ENCODE measurements around the gene NID2. TPM values are rescaled to one million over a fixed set of nuclear protein-coding genes. Genes with fewer than 3 reads are reported as not detected.
A peak's percentile ranks its signal among the peaks of the same experiment; 100 is the strongest.

The NID2 gene
- total and polyA plus RNA-seq, 7 experiments from 2014 or later, result 0.35 to 0.94 (median 0.42) TPM; not detected in 4

- ATAC-seq (no peak), DNase-seq (no peak)
- Histone ChIP-seq H3K9me3 (ENCODE audit: control insufficient read depth in 2 of 3, low read length in 3 of 3) (no peaks in the 10 kb centered on the region), H3K4me1 (ENCODE audit: control insufficient read depth in 2 of 2, insufficient read depth in 2 of 2, low read length in 2 of 2) (no peaks in the 10 kb centered on the region), H3K27ac (ENCODE audit: low read depth, low read length) (no peak overlapping the region), H3K4me3 (ENCODE audit: low read length) (no peak overlapping the region), H3K36me3 (ENCODE audit: control insufficient read depth in 2 of 3, insufficient read depth in 3 of 3, low read length in 3 of 3) (no peaks in the 10 kb centered on the region), H3K27me3 (ENCODE audit: control insufficient read depth in 2 of 2, insufficient read depth in 2 of 2, low read length in 2 of 2) (no peaks in the 10 kb centered on the region)
- Mint-ChIP-seq H3K36me3 (peaks cover 0 to 4% (median 0%) of the 10 kb centered on the region in 5 donors), H3K4me3 (no peak overlapping the region), H3K27ac (peak overlapping the region in 1 of 9 donors; percentile 32), H3K27me3 (peaks cover 4 to 16% (median 10%) of the 10 kb centered on the region in 5 donors), H3K4me1 (peaks cover 0 to 2% (median 0%) of the 10 kb centered on the region in 7 donors), H3K9me3 (peaks cover 0 to 5% (median 0%) of the 10 kb centered on the region in 11 donors)
- intact Hi-C loops (cut with micrococcal nuclease), result no loop called here
- ChIA-PET CTCF (no interaction called here), POLR2A (no interaction called here)
These were observed 37.1 kb downstream of the NID2 start for GRCh38 chr14:52031781-52032180.

GRCh38 chr14:52029881-52030280 lies 39.0 kb downstream of the NID2 start:
- Mint-ChIP-seq H3K4me3 (no peak overlapping the region), H3K9me3 (peaks cover 0 to 2% (median 0%) of the 10 kb centered on the region in 11 donors), H3K4me1 (peaks cover 0 to 2% (median 0%) of the 10 kb centered on the region in 7 donors), H3K36me3 (no peaks in the 10 kb centered on the region), H3K27ac (no peak overlapping the region), H3K27me3 (peaks cover 0 to 12% (median 8%) of the 10 kb centered on the region in 5 donors)
- intact Hi-C loops (cut with micrococcal nuclease), result no loop called here
- DNase-seq (no peak), ATAC-seq (no peak)
- Histone ChIP-seq H3K27ac (ENCODE audit: low read depth, low read length) (no peak overlapping the region), H3K4me3 (ENCODE audit: low read length) (no peak overlapping the region), H3K36me3 (ENCODE audit: control insufficient read depth in 2 of 3, insufficient read depth in 3 of 3, low read length in 3 of 3) (no peaks in the 10 kb centered on the region), H3K9me3 (ENCODE audit: control insufficient read depth in 2 of 3, low read length in 3 of 3) (no peaks in the 10 kb centered on the region), H3K4me1 (ENCODE audit: control insufficient read depth in 2 of 2, insufficient read depth in 2 of 2, low read length in 2 of 2) (no peaks in the 10 kb centered on the region), H3K27me3 (ENCODE audit: control insufficient read depth in 2 of 2, insufficient read depth in 2 of 2, low read length in 2 of 2) (no peaks in the 10 kb centered on the region)
- POLR2A ChIA-PET, result no interaction called here
- CTCF ChIA-PET, result no interaction called here

- H3K4me1 ChIP-seq (ENCODE audit: control insufficient read depth in 2 of 2, insufficient read depth in 2 of 2, low read length in 2 of 2), result peaks cover 0 to under 1% of the 10 kb centered on the region in 2 donors
- no peaks in the 10 kb centered on the region for H3K36me3 ChIP-seq (ENCODE audit: control insufficient read depth in 2 of 3, insufficient read depth in 3 of 3, low read length in 3 of 3)
- Mint-ChIP-seq H3K4me1 (peaks cover 0 to 17% (median 5%) of the 10 kb centered on the region in 7 donors), H3K27ac (no peak overlapping the region), H3K9me3 (peaks cover 0 to 18% (median 0%) of the 10 kb centered on the region in 11 donors), H3K27me3 (peaks cover 0 to 6% (median 0%) of the 10 kb centered on the region in 5 donors), H3K4me3 (no peak overlapping the region), H3K36me3 (peaks cover 0 to 13% (median 0%) of the 10 kb centered on the region in 5 donors)
- ATAC-seq, result no peak
- H3K4me3 ChIP-seq (ENCODE audit: low read length), result no peak overlapping the region
- H3K9me3 ChIP-seq (ENCODE audit: control insufficient read depth in 2 of 3, low read length in 3 of 3), result no peaks in the 10 kb centered on the region
- H3K27me3 ChIP-seq (ENCODE audit: control insufficient read depth in 2 of 2, insufficient read depth in 2 of 2, low read length in 2 of 2), result no peaks in the 10 kb centered on the region
- POLR2A ChIA-PET, result no interaction called here
- DNase-seq, result no peak
- intact Hi-C loops (cut with micrococcal nuclease), result no loop called here
- H3K27ac ChIP-seq (ENCODE audit: low read depth, low read length), result no peak overlapping the region
- CTCF ChIA-PET, result no interaction called here
These were observed 42.0 kb downstream of the NID2 start for GRCh38 chr14:52026901-52027300.

- DNase-seq (no peak), ATAC-seq (no peak)
- CTCF ChIA-PET, result no interaction called here
- no peak overlapping the region for H3K27ac Mint-ChIP-seq
- intact Hi-C loops (cut with micrococcal nuclease), result no loop called here
- Histone ChIP-seq H3K27ac (ENCODE audit: low read depth, low read length) (no peak overlapping the region), H3K36me3 (ENCODE audit: control insufficient read depth in 2 of 3, insufficient read depth in 3 of 3, low read length in 3 of 3) (no peaks in the 10 kb centered on the region), H3K9me3 (ENCODE audit: control insufficient read depth in 2 of 3, low read length in 3 of 3) (no peaks in the 10 kb centered on the region), H3K4me3 (ENCODE audit: low read length) (no peak overlapping the region), H3K4me1 (ENCODE audit: control insufficient read depth in 2 of 2, insufficient read depth in 2 of 2, low read length in 2 of 2) (peaks cover 0 to 8% of the 10 kb centered on the region in 2 donors), H3K27me3 (ENCODE audit: control insufficient read depth in 2 of 2, insufficient read depth in 2 of 2, low read length in 2 of 2) (no peaks in the 10 kb centered on the region)
- peaks cover 0 to 25% (median 12%) of the 10 kb centered on the region in 7 donors for H3K4me1 Mint-ChIP-seq
- H3K36me3 Mint-ChIP-seq, result peaks cover 0 to 13% (median 0%) of the 10 kb centered on the region in 5 donors
- H3K27me3 Mint-ChIP-seq, result peaks cover 0 to 6% (median 0%) of the 10 kb centered on the region in 5 donors
- POLR2A ChIA-PET, result interaction anchor here (0.8 kb wide), 1 partner anchor 31 kb away, joined by 4 read pairs; no protein-coding TSS in a partner anchor
- H3K4me3 Mint-ChIP-seq, result no peak overlapping the region
- H3K9me3 Mint-ChIP-seq, result peaks cover 0 to 18% (median 0%) of the 10 kb centered on the region in 11 donors
These were observed 42.7 kb downstream of the NID2 start for GRCh38 chr14:52026017-52026660.

GRCh38 chr14:52025310-52025709 lies 43.5 kb downstream of the NID2 start:
- H3K4me1 Mint-ChIP-seq, result peaks cover 2 to 33% (median 20%) of the 10 kb centered on the region in 7 donors
- CTCF ChIA-PET, result no interaction called here
- intact Hi-C loops (cut with micrococcal nuclease), result no loop called here

GRCh38 chr14:52023518-52023917 lies 45.3 kb downstream of the NID2 start:
- H3K9me3 Mint-ChIP-seq, result peaks cover 0 to 18% (median 0%) of the 10 kb centered on the region in 11 donors
- Histone ChIP-seq H3K4me3 (ENCODE audit: low read length) (no peak overlapping the region), H3K27me3 (ENCODE audit: control insufficient read depth in 2 of 2, insufficient read depth in 2 of 2, low read length in 2 of 2) (no peaks in the 10 kb centered on the region), H3K36me3 (ENCODE audit: control insufficient read depth in 2 of 3, insufficient read depth in 3 of 3, low read length in 3 of 3) (no peaks in the 10 kb centered on the region), H3K27ac (ENCODE audit: low read depth, low read length) (no peak overlapping the region), H3K9me3 (ENCODE audit: control insufficient read depth in 2 of 3, low read length in 3 of 3) (no peaks in the 10 kb centered on the region), H3K4me1 (ENCODE audit: control insufficient read depth in 2 of 2, insufficient read depth in 2 of 2, low read length in 2 of 2) (peaks cover 4 to 14% of the 10 kb centered on the region in 2 donors)
- POLR2A ChIA-PET, result no interaction called here
- ATAC-seq (no peak), DNase-seq (no peak)
- H3K36me3 Mint-ChIP-seq, result peaks cover 0 to 13% (median 0%) of the 10 kb centered on the region in 5 donors
- H3K27me3 Mint-ChIP-seq, result peaks cover 0 to 3% (median 0%) of the 10 kb centered on the region in 5 donors
- H3K27ac Mint-ChIP-seq, result no peak overlapping the region
- intact Hi-C loops (cut with micrococcal nuclease), result no loop called here
- peaks cover 2 to 41% (median 33%) of the 10 kb centered on the region in 7 donors for H3K4me1 Mint-ChIP-seq
- H3K4me3 Mint-ChIP-seq, result no peak overlapping the region
- CTCF ChIA-PET, result interaction anchor here (1.3 kb wide), 1 partner anchor 22 kb away, joined by 4 read pairs; no protein-coding TSS in a partner anchor

More at GRCh38 chr14:52025310-52025709, 43.5 kb downstream of the NID2 start:
- no peaks in the 10 kb centered on the region for H3K9me3 ChIP-seq (ENCODE audit: control insufficient read depth in 2 of 3, low read length in 3 of 3)
- peaks cover 0 to 13% (median 0%) of the 10 kb centered on the region in 5 donors for H3K36me3 Mint-ChIP-seq
- peaks cover 0 to 18% (median 0%) of the 10 kb centered on the region in 11 donors for H3K9me3 Mint-ChIP-seq
- H3K4me1 ChIP-seq (ENCODE audit: control insufficient read depth in 2 of 2, insufficient read depth in 2 of 2, low read length in 2 of 2), result peaks cover 4 to 10% of the 10 kb centered on the region in 2 donors
- no peak overlapping the region for H3K27ac ChIP-seq (ENCODE audit: low read depth, low read length)
- no peak overlapping the region for H3K4me3 Mint-ChIP-seq
- ATAC-seq (no peak), DNase-seq (no peak)
- H3K4me3 ChIP-seq (ENCODE audit: low read length), result no peak overlapping the region
- POLR2A ChIA-PET, result interaction anchor here (0.8 kb wide), 1 partner anchor 30 kb away, joined by 4 read pairs; no protein-coding TSS in a partner anchor
- H3K36me3 ChIP-seq (ENCODE audit: control insufficient read depth in 2 of 3, insufficient read depth in 3 of 3, low read length in 3 of 3), result no peaks in the 10 kb centered on the region
- H3K27me3 Mint-ChIP-seq, result peaks cover 0 to 4% (median 0%) of the 10 kb centered on the region in 5 donors
- H3K27ac Mint-ChIP-seq, result peak overlapping the region in 1 of 9 donors; percentile 25
- no peaks in the 10 kb centered on the region for H3K27me3 ChIP-seq (ENCODE audit: control insufficient read depth in 2 of 2, insufficient read depth in 2 of 2, low read length in 2 of 2)
